ENCODE measurements around the gene KLRB1.

DNA sequence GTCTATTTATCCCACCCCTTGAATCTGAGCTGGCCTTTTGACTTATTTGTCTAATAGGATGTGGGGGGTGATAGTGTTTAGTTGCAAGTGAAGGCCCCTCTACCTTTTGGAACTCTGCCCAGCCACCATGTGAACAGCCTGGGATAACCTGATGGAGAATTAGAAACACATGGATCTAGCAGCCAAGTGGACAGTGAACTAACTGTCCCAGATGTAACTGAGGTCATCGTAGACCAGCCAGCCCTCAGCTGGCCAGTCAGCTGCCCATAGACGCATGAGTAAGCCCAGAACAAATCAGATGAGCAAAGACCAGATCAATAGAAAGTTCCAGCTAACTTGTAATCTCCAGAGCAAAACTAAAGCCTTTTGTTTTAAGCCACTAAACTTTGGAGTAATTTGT is 19.0 kb downstream of the KLRB1 start:
- TF ChIP-seq, protein P1, sequence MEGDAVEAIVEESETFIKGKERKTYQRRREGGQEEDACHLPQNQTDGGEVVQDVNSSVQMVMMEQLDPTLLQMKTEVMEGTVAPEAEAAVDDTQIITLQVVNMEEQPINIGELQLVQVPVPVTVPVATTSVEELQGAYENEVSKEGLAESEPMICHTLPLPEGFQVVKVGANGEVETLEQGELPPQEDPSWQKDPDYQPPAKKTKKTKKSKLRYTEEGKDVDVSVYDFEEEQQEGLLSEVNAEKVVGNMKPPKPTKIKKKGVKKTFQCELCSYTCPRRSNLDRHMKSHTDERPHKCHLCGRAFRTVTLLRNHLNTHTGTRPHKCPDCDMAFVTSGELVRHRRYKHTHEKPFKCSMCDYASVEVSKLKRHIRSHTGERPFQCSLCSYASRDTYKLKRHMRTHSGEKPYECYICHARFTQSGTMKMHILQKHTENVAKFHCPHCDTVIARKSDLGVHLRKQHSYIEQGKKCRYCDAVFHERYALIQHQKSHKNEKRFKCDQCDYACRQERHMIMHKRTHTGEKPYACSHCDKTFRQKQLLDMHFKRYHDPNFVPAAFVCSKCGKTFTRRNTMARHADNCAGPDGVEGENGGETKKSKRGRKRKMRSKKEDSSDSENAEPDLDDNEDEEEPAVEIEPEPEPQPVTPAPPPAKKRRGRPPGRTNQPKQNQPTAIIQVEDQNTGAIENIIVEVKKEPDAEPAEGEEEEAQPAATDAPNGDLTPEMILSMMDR (IDR thresholded peaks at IDR 0.05; ENCODE audit: low read depth, low read length, missing input control) = no peak
- no peak for TF ChIP-seq RAD21 (IDR thresholded peaks at IDR 0.05)
- no peak for TF ChIP-seq YY1 (IDR thresholded peaks at IDR 0.05)
- no peak for TF ChIP-seq JUND (IDR thresholded peaks at IDR 0.05)
- no peak for TF ChIP-seq TAF1 (conservative IDR thresholded peaks at IDR 0.05)
- TF ChIP-seq EGR1 (IDR thresholded peaks at IDR 0.05; ENCODE audit: low read depth in 2 of 2) = no peak
- TF ChIP-seq GABPA (IDR thresholded peaks at IDR 0.05 in 1 of 2, conservative IDR thresholded peaks at IDR 0.05 in 1 of 2) = no peak
- TF ChIP-seq, protein P2, sequence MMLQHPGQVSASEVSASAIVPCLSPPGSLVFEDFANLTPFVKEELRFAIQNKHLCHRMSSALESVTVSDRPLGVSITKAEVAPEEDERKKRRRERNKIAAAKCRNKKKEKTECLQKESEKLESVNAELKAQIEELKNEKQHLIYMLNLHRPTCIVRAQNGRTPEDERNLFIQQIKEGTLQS (IDR thresholded peaks at IDR 0.05) = no peak
- TF ChIP-seq SP1 (IDR thresholded peaks at IDR 0.05) = no peak
- TF ChIP-seq, protein P3, sequence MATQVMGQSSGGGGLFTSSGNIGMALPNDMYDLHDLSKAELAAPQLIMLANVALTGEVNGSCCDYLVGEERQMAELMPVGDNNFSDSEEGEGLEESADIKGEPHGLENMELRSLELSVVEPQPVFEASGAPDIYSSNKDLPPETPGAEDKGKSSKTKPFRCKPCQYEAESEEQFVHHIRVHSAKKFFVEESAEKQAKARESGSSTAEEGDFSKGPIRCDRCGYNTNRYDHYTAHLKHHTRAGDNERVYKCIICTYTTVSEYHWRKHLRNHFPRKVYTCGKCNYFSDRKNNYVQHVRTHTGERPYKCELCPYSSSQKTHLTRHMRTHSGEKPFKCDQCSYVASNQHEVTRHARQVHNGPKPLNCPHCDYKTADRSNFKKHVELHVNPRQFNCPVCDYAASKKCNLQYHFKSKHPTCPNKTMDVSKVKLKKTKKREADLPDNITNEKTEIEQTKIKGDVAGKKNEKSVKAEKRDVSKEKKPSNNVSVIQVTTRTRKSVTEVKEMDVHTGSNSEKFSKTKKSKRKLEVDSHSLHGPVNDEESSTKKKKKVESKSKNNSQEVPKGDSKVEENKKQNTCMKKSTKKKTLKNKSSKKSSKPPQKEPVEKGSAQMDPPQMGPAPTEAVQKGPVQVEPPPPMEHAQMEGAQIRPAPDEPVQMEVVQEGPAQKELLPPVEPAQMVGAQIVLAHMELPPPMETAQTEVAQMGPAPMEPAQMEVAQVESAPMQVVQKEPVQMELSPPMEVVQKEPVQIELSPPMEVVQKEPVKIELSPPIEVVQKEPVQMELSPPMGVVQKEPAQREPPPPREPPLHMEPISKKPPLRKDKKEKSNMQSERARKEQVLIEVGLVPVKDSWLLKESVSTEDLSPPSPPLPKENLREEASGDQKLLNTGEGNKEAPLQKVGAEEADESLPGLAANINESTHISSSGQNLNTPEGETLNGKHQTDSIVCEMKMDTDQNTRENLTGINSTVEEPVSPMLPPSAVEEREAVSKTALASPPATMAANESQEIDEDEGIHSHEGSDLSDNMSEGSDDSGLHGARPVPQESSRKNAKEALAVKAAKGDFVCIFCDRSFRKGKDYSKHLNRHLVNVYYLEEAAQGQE (IDR thresholded peaks at IDR 0.05) = no peak
- TF ChIP-seq, protein P4, sequence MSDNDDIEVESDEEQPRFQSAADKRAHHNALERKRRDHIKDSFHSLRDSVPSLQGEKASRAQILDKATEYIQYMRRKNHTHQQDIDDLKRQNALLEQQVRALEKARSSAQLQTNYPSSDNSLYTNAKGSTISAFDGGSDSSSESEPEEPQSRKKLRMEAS (IDR thresholded peaks at IDR 0.05) = no peak
